ENCODE measurements around the gene RXRA. TPM values are rescaled to one million over a fixed set of nuclear protein-coding genes. Genes with fewer than 3 reads are reported as not detected.

Gene RXRA
- total RNA-seq, 1 donor from 2014 or later = 83.3 TPM

GRCh38 chr9:134361843-134362414 lies 35.7 kb downstream of the RXRA start:
- no peaks in the 10 kb centered on the region for H3K4me1 Mint-ChIP-seq (ENCODE audit: unreplicated experiment)
- no peak for DNase-seq (ENCODE audit: low spot score)
- H3K27ac Mint-ChIP-seq (ENCODE audit: unreplicated experiment) = no peak overlapping the region
- H3K4me3 Mint-ChIP-seq (ENCODE audit: unreplicated experiment) = no peak overlapping the region
- no peak for TF ChIP-seq CTCF (IDR thresholded peaks at IDR 0.05; ENCODE audit: unreplicated experiment)
- peaks cover 4% of the 10 kb centered on the region for H3K36me3 Mint-ChIP-seq (ENCODE audit: low read depth, unreplicated experiment)
- no peaks in the 10 kb centered on the region for H3K9me3 Mint-ChIP-seq (ENCODE audit: unreplicated experiment)
- H3K27me3 Mint-ChIP-seq (ENCODE audit: unreplicated experiment) = peaks cover 8% of the 10 kb centered on the region

- Mint-ChIP-seq H3K36me3 (ENCODE audit: low read depth, unreplicated experiment) (peaks cover 1% of the 10 kb centered on the region), H3K4me3 (ENCODE audit: unreplicated experiment) (no peak overlapping the region), H3K9me3 (ENCODE audit: unreplicated experiment) (no peaks in the 10 kb centered on the region), H3K27me3 (ENCODE audit: unreplicated experiment) (peaks cover 8% of the 10 kb centered on the region), H3K4me1 (ENCODE audit: unreplicated experiment) (peaks cover 2% of the 10 kb centered on the region), H3K27ac (ENCODE audit: unreplicated experiment) (no peak overlapping the region)
- DNase-seq (ENCODE audit: low spot score) = no peak
- no peak for TF ChIP-seq CTCF (IDR thresholded peaks at IDR 0.05; ENCODE audit: unreplicated experiment)
Measured at GRCh38 chr9:134363450-134363849, 37.2 kb downstream of the RXRA start.

- no peak for DNase-seq (ENCODE audit: low spot score)
- peaks cover 4% of the 10 kb centered on the region for H3K36me3 Mint-ChIP-seq (ENCODE audit: low read depth, unreplicated experiment)
- peaks cover 7% of the 10 kb centered on the region for H3K27me3 Mint-ChIP-seq (ENCODE audit: unreplicated experiment)
- TF ChIP-seq CTCF (IDR thresholded peaks at IDR 0.05; ENCODE audit: unreplicated experiment) = no peak
- H3K27ac Mint-ChIP-seq (ENCODE audit: unreplicated experiment) = no peak overlapping the region
- peaks cover 4% of the 10 kb centered on the region for H3K4me1 Mint-ChIP-seq (ENCODE audit: unreplicated experiment)
- no peak overlapping the region for H3K4me3 Mint-ChIP-seq (ENCODE audit: unreplicated experiment)
- no peaks in the 10 kb centered on the region for H3K9me3 Mint-ChIP-seq (ENCODE audit: unreplicated experiment)
Measured at GRCh38 chr9:134364391-134365114, 38.3 kb downstream of the RXRA start.

- H3K27ac Mint-ChIP-seq (ENCODE audit: unreplicated experiment) = no peak overlapping the region
- H3K4me1 Mint-ChIP-seq (ENCODE audit: unreplicated experiment) = peaks cover 4% of the 10 kb centered on the region
- H3K36me3 Mint-ChIP-seq (ENCODE audit: low read depth, unreplicated experiment) = peaks cover 4% of the 10 kb centered on the region
- peaks cover 7% of the 10 kb centered on the region for H3K27me3 Mint-ChIP-seq (ENCODE audit: unreplicated experiment)
- H3K9me3 Mint-ChIP-seq (ENCODE audit: unreplicated experiment) = no peaks in the 10 kb centered on the region
- no peak for DNase-seq (ENCODE audit: low spot score)
- no peak for TF ChIP-seq CTCF (IDR thresholded peaks at IDR 0.05; ENCODE audit: unreplicated experiment)
- no peak overlapping the region for H3K4me3 Mint-ChIP-seq (ENCODE audit: unreplicated experiment)
Measured at GRCh38 chr9:134365115-134365596, 38.9 kb downstream of the RXRA start.

GRCh38 chr9:134365791-134366222 lies 39.6 kb downstream of the RXRA start:
- no peak for TF ChIP-seq CTCF (IDR thresholded peaks at IDR 0.05; ENCODE audit: unreplicated experiment)
- Mint-ChIP-seq H3K27me3 (ENCODE audit: unreplicated experiment) (peaks cover 7% of the 10 kb centered on the region), H3K36me3 (ENCODE audit: low read depth, unreplicated experiment) (peaks cover 4% of the 10 kb centered on the region), H3K4me1 (ENCODE audit: unreplicated experiment) (peaks cover 4% of the 10 kb centered on the region), H3K27ac (ENCODE audit: unreplicated experiment) (no peak overlapping the region), H3K4me3 (ENCODE audit: unreplicated experiment) (no peak overlapping the region), H3K9me3 (ENCODE audit: unreplicated experiment) (no peaks in the 10 kb centered on the region)
- no peak for DNase-seq (ENCODE audit: low spot score)
